ENCODE results near the gene DUSP8.

DUSP8 gene

DNA sequence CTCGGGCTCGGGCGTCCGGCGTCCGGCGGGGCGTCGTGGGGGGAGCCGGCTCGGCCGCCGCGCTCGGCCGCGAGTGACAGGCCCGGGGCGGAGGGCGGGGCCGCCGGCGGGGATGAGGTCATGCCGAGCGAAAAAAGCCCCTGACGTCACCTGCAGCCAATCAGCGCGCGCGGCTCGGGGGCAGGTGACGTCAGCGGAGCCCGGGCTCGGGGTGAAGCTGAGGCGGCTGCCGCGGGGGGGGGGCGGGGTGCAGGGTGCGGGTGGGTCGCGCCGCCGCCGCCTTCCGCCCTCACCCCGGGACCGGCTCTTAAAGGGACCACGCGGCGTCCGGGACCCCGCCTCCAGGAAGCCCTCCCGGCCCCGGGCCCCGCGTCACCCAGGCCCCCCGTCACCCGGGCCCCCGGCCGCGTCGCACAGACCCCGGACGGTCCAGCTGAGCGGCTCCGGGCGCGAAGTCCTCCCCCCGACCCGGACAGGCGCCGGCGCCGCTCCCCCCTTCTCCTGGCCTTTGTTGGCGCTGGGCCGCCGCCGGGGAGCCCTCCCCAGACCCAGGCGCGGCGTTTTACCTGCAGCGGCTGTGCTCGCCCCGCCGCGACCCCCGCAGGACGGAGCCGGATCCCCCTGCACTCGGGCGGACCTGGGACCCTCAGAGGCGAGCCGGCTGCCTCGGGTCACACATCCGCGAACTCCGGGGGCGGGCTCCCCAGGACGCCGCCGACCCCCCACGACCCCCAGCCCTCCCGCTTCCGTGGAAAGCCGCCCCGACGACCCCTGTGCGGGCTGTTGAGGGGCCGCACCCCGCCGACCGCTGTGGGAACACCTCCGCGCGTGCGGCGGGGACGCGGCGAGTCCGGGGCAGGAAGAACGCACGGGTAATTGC lies at the start of gene DUSP8:
DUSP8 (minus strand) TSS at position 75 of the 880 bp plus-strand sequence. CDS start 6,445 bp downstream, outside the sequence.
- TF ChIP-seq, protein P1, sequence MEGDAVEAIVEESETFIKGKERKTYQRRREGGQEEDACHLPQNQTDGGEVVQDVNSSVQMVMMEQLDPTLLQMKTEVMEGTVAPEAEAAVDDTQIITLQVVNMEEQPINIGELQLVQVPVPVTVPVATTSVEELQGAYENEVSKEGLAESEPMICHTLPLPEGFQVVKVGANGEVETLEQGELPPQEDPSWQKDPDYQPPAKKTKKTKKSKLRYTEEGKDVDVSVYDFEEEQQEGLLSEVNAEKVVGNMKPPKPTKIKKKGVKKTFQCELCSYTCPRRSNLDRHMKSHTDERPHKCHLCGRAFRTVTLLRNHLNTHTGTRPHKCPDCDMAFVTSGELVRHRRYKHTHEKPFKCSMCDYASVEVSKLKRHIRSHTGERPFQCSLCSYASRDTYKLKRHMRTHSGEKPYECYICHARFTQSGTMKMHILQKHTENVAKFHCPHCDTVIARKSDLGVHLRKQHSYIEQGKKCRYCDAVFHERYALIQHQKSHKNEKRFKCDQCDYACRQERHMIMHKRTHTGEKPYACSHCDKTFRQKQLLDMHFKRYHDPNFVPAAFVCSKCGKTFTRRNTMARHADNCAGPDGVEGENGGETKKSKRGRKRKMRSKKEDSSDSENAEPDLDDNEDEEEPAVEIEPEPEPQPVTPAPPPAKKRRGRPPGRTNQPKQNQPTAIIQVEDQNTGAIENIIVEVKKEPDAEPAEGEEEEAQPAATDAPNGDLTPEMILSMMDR (conservative IDR thresholded peaks at IDR 0.05; ENCODE audit: low read length): no peak
- no peak for TF ChIP-seq EZH2phosphoT487 (IDR thresholded peaks at IDR 0.05; ENCODE audit: borderline replicate concordance)
- no peaks in the 10 kb centered on the region for H3K9me3 ChIP-seq (ENCODE audit: insufficient read depth, low read depth, low read length)
- no peak within 1 kb of the TSS for H2AFZ ChIP-seq (ENCODE audit: low read length)
- no peaks in the 10 kb centered on the region for H3K36me3 ChIP-seq (ENCODE audit: insufficient read depth, low read length)
- no peak within 1 kb of the TSS for H3K4me3 ChIP-seq (ENCODE audit: low read length, poor library complexity, severe bottlenecking)
- no peak within 1 kb of the TSS for H3K4me2 ChIP-seq (ENCODE audit: low read depth, low read length, poor library complexity, severe bottlenecking)
- no peaks in the 10 kb centered on the region for H3K79me2 ChIP-seq (ENCODE audit: insufficient read depth, low read length)
- H3F3A ChIP-seq (ENCODE audit: low read depth): no peaks in the 10 kb centered on the region
- no peaks in the 10 kb centered on the region for H3K9me2 ChIP-seq (replicated peaks; ENCODE audit: low read depth, low read length)
- H3K4me1 ChIP-seq (ENCODE audit: insufficient read depth, low read length, poor library complexity, severe bottlenecking): no peaks in the 10 kb centered on the region
- no peaks in the 10 kb centered on the region for H4K20me1 ChIP-seq (ENCODE audit: insufficient read depth, low read length, poor library complexity, severe bottlenecking)
- H3K9ac ChIP-seq (ENCODE audit: low read depth, low read length, poor library complexity, severe bottlenecking): no peak within 1 kb of the TSS
- no peaks in the 10 kb centered on the region for H3K27me3 ChIP-seq (ENCODE audit: insufficient read depth, low read length, poor library complexity, severe bottlenecking)

- Histone ChIP-seq H3K4me3 (ENCODE audit: low read length, poor library complexity, severe bottlenecking) (no peak overlapping the region), H3K9me3 (ENCODE audit: insufficient read depth, low read depth, low read length) (no peaks in the 10 kb centered on the region), H3K79me2 (ENCODE audit: insufficient read depth, low read length) (no peaks in the 10 kb centered on the region), H3K36me3 (ENCODE audit: insufficient read depth, low read length) (no peaks in the 10 kb centered on the region), H3K9ac (ENCODE audit: low read depth, low read length, poor library complexity, severe bottlenecking) (no peak overlapping the region), H3K9me2 (replicated peaks; ENCODE audit: low read depth, low read length) (no peaks in the 10 kb centered on the region), H3F3A (ENCODE audit: low read depth) (no peaks in the 10 kb centered on the region), H3K27me3 (ENCODE audit: insufficient read depth, low read length, poor library complexity, severe bottlenecking) (no peaks in the 10 kb centered on the region), H2AFZ (ENCODE audit: low read length) (no peak overlapping the region), H3K4me1 (ENCODE audit: insufficient read depth, low read length, poor library complexity, severe bottlenecking) (no peaks in the 10 kb centered on the region), H3K4me2 (ENCODE audit: low read depth, low read length, poor library complexity, severe bottlenecking) (no peak overlapping the region), H4K20me1 (ENCODE audit: insufficient read depth, low read length, poor library complexity, severe bottlenecking) (no peaks in the 10 kb centered on the region)
- TF ChIP-seq EZH2phosphoT487 (IDR thresholded peaks at IDR 0.05; ENCODE audit: borderline replicate concordance): no peak
- TF ChIP-seq, protein P1 (conservative IDR thresholded peaks at IDR 0.05; ENCODE audit: low read length): no peak
Observed at GRCh38 chr11:1619449-1619848, 47.4 kb upstream of the DUSP8 start.

DNA sequence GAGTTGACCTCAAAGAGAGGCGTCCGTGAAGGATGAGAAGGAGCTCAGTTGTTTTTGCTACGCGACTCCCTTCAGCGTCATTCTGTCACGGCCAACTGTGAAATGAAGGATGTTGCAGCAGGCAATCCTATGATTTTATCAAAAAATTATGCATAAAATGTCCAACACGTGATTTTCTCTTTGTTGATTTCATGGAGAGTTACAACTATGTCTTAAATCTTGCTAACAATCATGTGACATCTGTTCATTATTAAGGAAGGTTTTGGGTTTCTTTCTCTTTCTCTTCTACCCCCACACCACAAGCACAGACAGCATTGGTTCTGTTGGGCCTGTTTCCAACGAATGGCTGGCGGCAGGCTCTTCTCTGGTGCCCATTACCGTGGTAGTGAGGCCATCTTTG lies 46.2 kb upstream of the DUSP8 start:
- Histone ChIP-seq H3K4me2 (ENCODE audit: low read depth, low read length, poor library complexity, severe bottlenecking) (no peak overlapping the region), H4K20me1 (ENCODE audit: insufficient read depth, low read length, poor library complexity, severe bottlenecking) (no peaks in the 10 kb centered on the region), H3K9ac (ENCODE audit: low read depth, low read length, poor library complexity, severe bottlenecking) (no peak overlapping the region), H3K9me3 (ENCODE audit: insufficient read depth, low read depth, low read length) (no peaks in the 10 kb centered on the region), H2AFZ (ENCODE audit: low read length) (peak overlapping the region; percentile 27; the same call in 1 of the 2 replicates), H3F3A (ENCODE audit: low read depth) (no peaks in the 10 kb centered on the region), H3K4me3 (ENCODE audit: low read length, poor library complexity, severe bottlenecking) (no peak overlapping the region), H3K4me1 (ENCODE audit: insufficient read depth, low read length, poor library complexity, severe bottlenecking) (no peaks in the 10 kb centered on the region), H3K9me2 (replicated peaks; ENCODE audit: low read depth, low read length) (no peaks in the 10 kb centered on the region), H3K79me2 (ENCODE audit: insufficient read depth, low read length) (no peaks in the 10 kb centered on the region), H3K36me3 (ENCODE audit: insufficient read depth, low read length) (no peaks in the 10 kb centered on the region), H3K27me3 (ENCODE audit: insufficient read depth, low read length, poor library complexity, severe bottlenecking) (no peaks in the 10 kb centered on the region)
- TF ChIP-seq, protein P1 (conservative IDR thresholded peaks at IDR 0.05; ENCODE audit: low read length): no peak
- TF ChIP-seq EZH2phosphoT487 (IDR thresholded peaks at IDR 0.05; ENCODE audit: borderline replicate concordance): no peak
